Stomach smooth muscle (tissue), 2 donors: ENCODE measurements around the gene JARID2.

Source experiments
- H3K27ac ChIP-seq: one replicate; pipeline ENCODE4 v1.7.0; 2013; ENCODE audit warnings: mild to moderate bottlenecking, low read length, inconsistent platforms
- H3K27me3 ChIP-seq, 2 donors: one replicate each; pipeline ENCODE4 v1.7.0; 2013; ENCODE audit warnings: low read length in 2 of 2; ENCODE audit not compliant: insufficient read depth in 2 of 2, control insufficient read depth in 1 of 2
- H3K36me3 ChIP-seq, 2 donors: one replicate each; pipeline ENCODE4 v1.7.0; 2013; ENCODE audit warnings: low read length in 2 of 2; ENCODE audit not compliant: control insufficient read depth in 2 of 2, insufficient read depth in 2 of 2
- H3K4me1 ChIP-seq: one replicate; pipeline ENCODE4 v1.7.0; 2013; ENCODE audit warnings: low read length; ENCODE audit not compliant: control insufficient read depth, insufficient read depth
- H3K4me3 ChIP-seq, 2 donors: one replicate each; pipeline ENCODE4 v1.7.0; 2013; ENCODE audit warnings: low read length in 2 of 2
- H3K9ac ChIP-seq, 2 donors: one replicate each; pipeline ENCODE4 v1.7.0; 2013; ENCODE audit warnings: low read length in 2 of 2, mild to moderate bottlenecking in 1 of 2
- H3K9me3 ChIP-seq, 2 donors: one replicate each; pipeline ENCODE4 v1.7.0; 2013; ENCODE audit warnings: low read length in 2 of 2; ENCODE audit not compliant: control insufficient read depth in 2 of 2
- donor health status: healthy.
- donor health status: Pancreatic carcinoma.

The JARID2 gene

GRCh38 chr6:15378866-15379265, 133.0 kb downstream of the JARID2 start:
- H3K9ac ChIP-seq = no peak overlapping the region
- no peaks in the 10 kb centered on the region for H3K9me3 ChIP-seq
- no peaks in the 10 kb centered on the region for H3K27me3 ChIP-seq
- H3K4me3 ChIP-seq = no peak overlapping the region
- H3K27ac ChIP-seq = no peak overlapping the region
- peaks cover 6% of the 10 kb centered on the region for H3K4me1 ChIP-seq
- no peaks in the 10 kb centered on the region for H3K36me3 ChIP-seq

GRCh38 chr6:15380351-15380750, 134.5 kb downstream of the JARID2 start:
- Histone ChIP-seq H3K4me1 (peaks cover 10% of the 10 kb centered on the region), H3K9me3 (no peaks in the 10 kb centered on the region), H3K27me3 (no peaks in the 10 kb centered on the region), H3K9ac (no peak overlapping the region), H3K36me3 (no peaks in the 10 kb centered on the region), H3K4me3 (no peak overlapping the region), H3K27ac (no peak overlapping the region)

GRCh38 chr6:15382089-15382488, 136.2 kb downstream of the JARID2 start:
- Histone ChIP-seq H3K4me1 (peaks cover 5% of the 10 kb centered on the region), H3K27ac (no peak overlapping the region), H3K4me3 (no peak overlapping the region), H3K9me3 (no peaks in the 10 kb centered on the region), H3K27me3 (no peaks in the 10 kb centered on the region), H3K36me3 (no peaks in the 10 kb centered on the region), H3K9ac (no peak overlapping the region)

GRCh38 chr6:15382712-15383111, 136.8 kb downstream of the JARID2 start:
- peaks cover 7% of the 10 kb centered on the region for H3K4me1 ChIP-seq
- H3K9me3 ChIP-seq = no peaks in the 10 kb centered on the region
- no peak overlapping the region for H3K27ac ChIP-seq
- no peaks in the 10 kb centered on the region for H3K36me3 ChIP-seq
- no peaks in the 10 kb centered on the region for H3K27me3 ChIP-seq
- no peak overlapping the region for H3K4me3 ChIP-seq
- no peak overlapping the region for H3K9ac ChIP-seq

- no peaks in the 10 kb centered on the region for H3K27me3 ChIP-seq
- no peaks in the 10 kb centered on the region for H3K9me3 ChIP-seq
- no peak overlapping the region for H3K4me3 ChIP-seq
- H3K27ac ChIP-seq = no peak overlapping the region
- H3K9ac ChIP-seq = no peak overlapping the region
- H3K4me1 ChIP-seq = peaks cover 20% of the 10 kb centered on the region
- no peaks in the 10 kb centered on the region for H3K36me3 ChIP-seq
Observed at GRCh38 chr6:15384901-15385300, 139.0 kb downstream of the JARID2 start.

- Histone ChIP-seq H3K27ac (no peak overlapping the region), H3K4me1 (peaks cover 27% of the 10 kb centered on the region), H3K9ac (no peak overlapping the region), H3K36me3 (no peaks in the 10 kb centered on the region), H3K27me3 (no peaks in the 10 kb centered on the region), H3K4me3 (no peak overlapping the region), H3K9me3 (no peaks in the 10 kb centered on the region)
Observed at GRCh38 chr6:15385521-15385920, 139.7 kb downstream of the JARID2 start.

- peaks cover 32% of the 10 kb centered on the region for H3K4me1 ChIP-seq
- no peak overlapping the region for H3K27ac ChIP-seq
- H3K4me3 ChIP-seq = no peak overlapping the region
Observed at GRCh38 chr6:15386110-15386755, 140.4 kb downstream of the JARID2 start.

GRCh38 chr6:15386756-15387112, 140.9 kb downstream of the JARID2 start:
- Histone ChIP-seq H3K9ac (no peak overlapping the region), H3K9me3 (no peaks in the 10 kb centered on the region), H3K4me3 (no peak overlapping the region), H3K27ac (no peak overlapping the region), H3K27me3 (no peaks in the 10 kb centered on the region), H3K4me1 (peaks cover 35% of the 10 kb centered on the region), H3K36me3 (no peaks in the 10 kb centered on the region)

More at GRCh38 chr6:15386110-15386755, 140.4 kb downstream of the JARID2 start:
- no peak overlapping the region for H3K9ac ChIP-seq
- no peaks in the 10 kb centered on the region for H3K9me3 ChIP-seq
- no peaks in the 10 kb centered on the region for H3K36me3 ChIP-seq
- no peaks in the 10 kb centered on the region for H3K27me3 ChIP-seq

- H3K4me1 ChIP-seq = peaks cover 36% of the 10 kb centered on the region
- H3K27me3 ChIP-seq = no peaks in the 10 kb centered on the region
- H3K9ac ChIP-seq = no peak overlapping the region
- H3K9me3 ChIP-seq = no peaks in the 10 kb centered on the region
- no peak overlapping the region for H3K4me3 ChIP-seq
- H3K27ac ChIP-seq = no peak overlapping the region
- H3K36me3 ChIP-seq = no peaks in the 10 kb centered on the region
Observed at GRCh38 chr6:15387118-15387517, 141.2 kb downstream of the JARID2 start.

GRCh38 chr6:15389084-15389764, 143.4 kb downstream of the JARID2 start:
- H3K36me3 ChIP-seq = no peaks in the 10 kb centered on the region
- H3K4me3 ChIP-seq = peak overlapping the region in 1 of 2 donors; percentile 50
- no peak overlapping the region for H3K27ac ChIP-seq
- H3K27me3 ChIP-seq = no peaks in the 10 kb centered on the region
- peaks cover 36% of the 10 kb centered on the region for H3K4me1 ChIP-seq
- no peaks in the 10 kb centered on the region for H3K9me3 ChIP-seq
- no peak overlapping the region for H3K9ac ChIP-seq
